DOHH2 (cell line): ENCODE data around the gene GOLGA8A.
"Not testable (repeated sequence)": the region's sequence is repeated elsewhere in the genome, so short reads cannot be mapped to it uniquely, and the experiment has no call there.

Source experiments
- EZH2phosphoT487 ChIP-seq: fragments of 200-600 bp; sonication (generic); IDR thresholded peaks from 2 replicates; pipeline ENCODE4 v1.6.1; 2017; ENCODE audit warnings: borderline replicate concordance, mild to moderate bottlenecking, antibody characterized with exemption, low read length, moderate library complexity, mixed read lengths
- TF ChIP-seq, protein P1 (sequence below): fragments of 200-600 bp; sonication (generic); IDR thresholded peaks from one replicate; pipeline ENCODE4 v1.5.1; 2014; ENCODE audit warnings: antibody characterized with exemption, mild to moderate bottlenecking, low read depth, low read length; ENCODE audit not compliant: poor library complexity, severe bottlenecking

DNA sequence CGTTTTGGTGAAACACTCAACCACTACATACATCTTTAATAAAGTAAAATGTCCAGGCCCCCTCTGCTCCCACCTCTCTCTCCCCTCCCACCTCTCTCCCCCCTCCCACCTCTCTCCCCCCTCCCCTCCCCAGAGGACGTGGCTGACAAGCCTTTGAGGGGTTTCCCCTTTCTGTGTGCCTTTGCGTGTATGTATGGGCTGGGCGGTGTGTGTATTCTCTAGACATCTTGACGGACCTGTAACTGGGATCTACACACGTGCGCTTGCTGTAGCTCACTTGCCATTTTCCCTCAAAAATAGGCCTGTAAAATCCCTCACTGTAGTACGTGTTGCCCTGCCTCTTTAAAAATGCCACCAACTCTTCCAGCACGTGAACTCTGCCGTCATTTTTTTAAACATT, 28.6 kb downstream of the GOLGA8A start:
- TF ChIP-seq, protein P1, sequence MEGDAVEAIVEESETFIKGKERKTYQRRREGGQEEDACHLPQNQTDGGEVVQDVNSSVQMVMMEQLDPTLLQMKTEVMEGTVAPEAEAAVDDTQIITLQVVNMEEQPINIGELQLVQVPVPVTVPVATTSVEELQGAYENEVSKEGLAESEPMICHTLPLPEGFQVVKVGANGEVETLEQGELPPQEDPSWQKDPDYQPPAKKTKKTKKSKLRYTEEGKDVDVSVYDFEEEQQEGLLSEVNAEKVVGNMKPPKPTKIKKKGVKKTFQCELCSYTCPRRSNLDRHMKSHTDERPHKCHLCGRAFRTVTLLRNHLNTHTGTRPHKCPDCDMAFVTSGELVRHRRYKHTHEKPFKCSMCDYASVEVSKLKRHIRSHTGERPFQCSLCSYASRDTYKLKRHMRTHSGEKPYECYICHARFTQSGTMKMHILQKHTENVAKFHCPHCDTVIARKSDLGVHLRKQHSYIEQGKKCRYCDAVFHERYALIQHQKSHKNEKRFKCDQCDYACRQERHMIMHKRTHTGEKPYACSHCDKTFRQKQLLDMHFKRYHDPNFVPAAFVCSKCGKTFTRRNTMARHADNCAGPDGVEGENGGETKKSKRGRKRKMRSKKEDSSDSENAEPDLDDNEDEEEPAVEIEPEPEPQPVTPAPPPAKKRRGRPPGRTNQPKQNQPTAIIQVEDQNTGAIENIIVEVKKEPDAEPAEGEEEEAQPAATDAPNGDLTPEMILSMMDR = not testable (repeated sequence)
- TF ChIP-seq EZH2phosphoT487 = not testable (repeated sequence)
